NAMALWA (cell line): Measurements from ENCODE around the gene RNASE12.
A peak's percentile ranks its signal among the peaks of the same experiment; 100 is the strongest.
"Not testable (repeated sequence)": the region's sequence is repeated elsewhere in the genome, so short reads cannot be mapped to it uniquely, and the experiment has no call there.

ENCODE experiments used
- DNase-seq: peaks from one replicate; pipeline ENCODE4 v3.0.0-alpha.2; 2015; ENCODE audit warnings: low spot score

RNASE12 gene

DNA sequence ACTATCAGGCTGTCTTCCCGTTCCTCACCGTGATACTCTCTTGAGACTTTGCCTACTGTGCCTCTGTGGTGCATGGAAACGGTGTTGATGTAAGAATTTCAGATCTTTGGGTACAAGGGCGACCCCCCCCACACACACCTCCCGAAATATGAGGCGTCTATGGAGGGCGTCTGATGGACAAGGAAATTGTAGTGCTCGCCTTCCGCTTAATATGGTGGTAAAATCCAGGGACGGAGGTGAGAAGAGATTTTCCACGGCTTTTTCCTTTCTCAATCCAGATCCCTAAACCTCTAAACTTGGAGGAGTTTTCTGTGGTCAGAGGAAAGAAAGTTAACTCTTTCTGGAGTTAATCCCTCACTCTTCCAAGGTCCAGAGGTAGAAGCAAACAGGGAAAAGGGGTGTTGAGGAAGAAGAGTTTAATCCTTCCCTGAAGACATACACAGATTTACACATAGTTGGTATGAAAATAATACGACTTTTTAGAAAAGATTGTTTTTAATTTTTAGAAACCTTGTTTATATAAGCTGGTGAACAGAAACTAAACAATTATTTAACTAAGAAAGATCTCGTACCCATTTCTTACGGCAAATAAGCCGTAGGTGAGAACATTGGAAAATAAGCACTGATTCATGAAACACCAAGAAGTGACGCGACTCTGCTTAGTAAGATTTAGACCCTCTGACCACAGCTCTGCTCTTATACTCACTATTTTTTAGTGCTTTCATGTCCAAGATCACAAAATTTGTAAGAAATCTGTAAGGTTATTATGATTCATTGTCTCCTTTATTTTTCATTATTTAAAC, 23.1 kb upstream of the RNASE12 start:
- no peak for DNase-seq

DNA sequence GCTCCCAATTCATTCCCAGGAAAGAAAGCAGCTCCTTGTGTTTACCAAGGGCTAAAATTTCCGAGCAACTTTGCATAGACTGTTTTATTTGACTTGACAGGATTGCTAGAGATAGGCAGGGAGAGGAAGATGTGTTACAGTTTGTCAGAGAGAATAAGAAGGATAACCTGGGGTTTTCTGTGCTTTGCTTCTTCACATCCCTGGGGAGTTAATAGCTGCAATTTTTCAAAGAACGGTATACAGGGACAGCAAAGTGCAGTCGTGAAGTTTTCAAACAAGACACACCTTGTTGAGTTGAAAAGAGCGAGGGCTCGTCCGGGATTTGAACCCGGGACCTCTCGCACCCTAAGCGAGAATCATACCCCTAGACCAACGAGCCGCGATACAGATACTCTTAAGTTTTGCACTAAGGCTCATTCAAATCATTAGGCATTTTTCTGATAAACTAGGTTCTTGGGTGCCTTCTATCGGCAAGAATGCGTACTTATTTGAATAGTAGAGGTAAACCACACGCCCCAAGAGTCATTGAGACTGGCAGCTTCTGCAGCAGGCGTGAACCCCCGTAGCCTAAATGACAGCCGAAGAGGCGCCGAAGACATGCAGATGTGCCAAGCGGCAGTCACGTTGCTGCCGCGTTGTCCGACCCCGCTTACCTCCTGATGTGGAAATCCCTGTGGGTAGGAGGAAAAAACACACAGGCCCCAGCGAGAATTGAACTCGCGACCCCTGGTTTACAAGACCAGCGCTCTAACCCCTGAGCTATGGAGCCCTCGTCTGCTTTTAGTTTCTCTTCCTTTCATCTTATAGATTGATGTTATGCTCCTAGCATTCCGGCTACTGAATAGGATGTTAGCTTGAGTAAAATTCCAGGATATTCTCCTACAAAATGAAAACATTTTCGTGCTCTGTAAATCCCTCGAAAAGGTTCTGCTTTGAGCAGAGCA, 22.2 kb upstream of the RNASE12 start:
- peak; percentile 99 for DNase-seq

DNA sequence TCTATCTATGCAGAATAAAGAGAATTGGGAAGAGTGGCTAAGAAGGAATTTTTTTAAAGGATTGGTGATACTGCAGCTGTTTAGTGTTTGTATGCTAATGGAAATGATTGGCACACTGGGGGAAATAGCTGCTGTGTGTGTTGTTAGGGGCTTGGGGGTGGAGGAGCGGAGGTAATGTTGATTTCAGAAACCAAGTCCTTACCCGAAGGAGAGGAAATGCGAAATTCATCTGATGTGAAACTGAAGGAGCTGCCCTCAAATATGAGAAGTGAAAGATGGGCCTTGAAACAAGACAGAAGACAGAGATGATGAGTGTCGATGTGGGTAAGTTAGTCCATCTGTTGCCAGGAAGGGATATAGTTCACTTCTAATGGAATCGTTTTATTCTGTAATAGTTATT, 21.2 kb upstream of the RNASE12 start:
- peak; percentile 74 for DNase-seq

DNA sequence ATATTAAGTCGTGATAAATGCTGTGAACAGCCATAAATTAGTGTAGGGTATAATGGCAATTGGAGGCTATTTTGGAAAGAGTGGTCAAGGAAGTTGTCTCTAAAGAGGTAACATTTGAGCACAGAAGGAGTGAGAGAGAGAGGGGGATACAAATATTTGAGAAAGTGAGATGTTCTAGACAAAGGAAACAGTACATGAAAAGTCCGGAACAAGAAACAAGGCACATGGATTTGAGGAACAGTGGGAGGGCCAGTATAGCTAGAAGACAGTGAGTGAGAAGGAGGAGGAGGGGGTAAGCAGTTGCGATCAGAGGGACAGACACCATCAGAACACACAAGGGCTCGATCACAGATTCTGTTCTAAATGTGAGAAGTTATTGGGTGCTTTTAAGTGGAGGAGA, 20.1 kb upstream of the RNASE12 start:
- no peak for DNase-seq

DNA sequence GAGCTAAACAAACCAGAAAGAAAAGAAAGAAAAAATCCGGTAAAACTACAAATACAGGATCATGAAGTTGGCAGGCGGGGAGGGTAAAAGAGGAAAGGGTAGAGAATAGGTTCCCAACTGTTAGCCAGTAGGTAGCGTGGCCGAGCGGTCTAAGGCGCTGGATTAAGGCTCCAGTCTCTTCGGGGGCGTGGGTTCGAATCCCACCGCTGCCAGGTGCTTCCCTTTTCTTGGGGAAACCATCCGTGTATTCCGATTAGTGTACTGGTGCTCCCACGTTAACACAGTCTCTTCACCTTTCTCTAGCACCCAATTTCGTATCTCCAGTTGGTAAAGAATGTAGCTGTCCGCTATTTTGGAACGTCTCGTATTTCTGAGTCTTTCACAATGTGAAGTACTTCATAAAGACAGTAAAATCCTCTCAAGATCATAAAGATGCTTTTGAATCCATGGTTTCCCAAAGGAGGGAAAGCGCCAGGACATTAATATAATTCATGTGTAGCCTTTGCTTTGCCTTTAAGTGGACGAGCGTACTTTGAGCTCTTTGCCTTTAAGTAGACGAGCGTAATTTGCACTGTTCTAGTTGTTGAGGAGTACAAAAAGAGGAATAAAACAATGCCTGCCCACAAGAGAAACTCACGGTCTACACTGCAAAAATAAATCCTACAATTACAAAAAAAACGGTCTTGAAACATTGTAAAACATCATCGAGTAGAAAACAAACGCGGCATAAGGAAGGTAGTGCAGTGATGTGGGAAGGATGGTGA, 19.0 kb upstream of the RNASE12 start:
- peak; percentile 84 for DNase-seq

DNA sequence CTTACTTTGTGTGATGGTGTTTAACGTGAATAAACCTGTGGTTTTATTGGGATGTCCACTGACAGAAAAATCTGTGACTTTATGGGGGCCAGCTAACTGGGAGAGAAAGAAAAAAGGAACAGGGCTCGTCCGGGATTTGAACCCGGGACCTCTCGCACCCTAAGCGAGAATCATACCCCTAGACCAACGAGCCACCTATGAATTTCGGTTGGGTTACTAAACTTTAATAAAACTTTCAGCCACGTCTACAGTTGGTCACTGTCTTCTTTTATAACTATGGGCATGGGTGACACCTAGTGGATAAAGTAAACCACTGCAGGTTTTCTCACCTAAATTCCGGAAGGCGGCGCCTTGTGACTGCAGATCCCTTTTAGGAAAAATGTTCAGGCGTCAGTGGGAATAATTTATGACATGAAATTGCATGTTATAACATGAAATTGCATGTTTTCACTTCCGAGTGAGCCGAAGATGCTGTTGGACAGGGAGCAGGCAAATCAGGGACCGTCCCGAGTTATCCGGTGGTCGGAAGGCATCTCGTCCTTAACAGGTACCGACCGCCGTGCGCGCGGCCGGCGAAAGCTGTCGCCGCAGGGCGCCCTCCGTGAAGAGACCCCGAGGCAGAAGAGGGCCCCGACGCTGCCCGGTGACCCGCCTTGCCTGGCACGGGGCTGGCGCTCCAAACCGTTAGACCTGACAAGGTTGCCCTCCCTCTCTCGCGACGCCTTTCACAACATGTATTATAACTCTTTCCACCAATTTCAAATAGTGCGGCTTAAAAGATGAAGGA, 18.2 kb upstream of the RNASE12 start:
- peak; percentile 95 for DNase-seq

DNA sequence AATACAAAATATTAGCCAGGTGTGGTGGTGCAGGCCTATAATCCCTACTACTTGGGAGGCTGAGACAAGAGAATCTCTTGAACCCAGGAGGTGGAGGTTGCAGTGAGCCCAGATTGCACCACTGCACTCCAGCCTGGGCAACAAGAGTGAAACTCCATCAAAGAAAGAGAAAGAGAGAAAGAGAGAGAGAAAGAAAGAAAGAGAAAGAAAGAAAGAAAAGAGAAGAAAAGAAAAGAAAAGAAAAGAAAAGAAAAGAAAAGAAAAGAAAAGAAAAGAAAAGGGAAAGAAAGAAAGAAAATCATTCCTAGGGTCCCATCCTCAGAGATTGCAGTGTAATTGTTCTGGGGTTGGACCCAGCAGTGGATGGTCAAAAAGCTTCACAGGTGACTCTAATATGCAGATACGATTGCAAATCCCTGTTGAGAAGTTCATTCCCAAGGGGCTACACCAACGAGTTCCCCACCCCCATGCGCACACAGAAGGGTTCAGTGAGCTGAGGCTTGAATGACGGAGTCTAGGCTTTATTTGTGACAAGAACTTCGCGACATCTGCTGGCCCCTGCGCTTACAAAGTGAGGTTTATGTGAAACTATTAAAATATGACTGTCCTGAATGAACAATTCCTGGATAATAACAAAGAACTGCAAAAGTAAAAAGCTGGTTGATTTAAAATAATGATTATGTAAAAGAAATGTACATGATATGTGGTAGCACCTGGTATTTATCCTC, 17.4 kb upstream of the RNASE12 start:
- no peak for DNase-seq

DNA sequence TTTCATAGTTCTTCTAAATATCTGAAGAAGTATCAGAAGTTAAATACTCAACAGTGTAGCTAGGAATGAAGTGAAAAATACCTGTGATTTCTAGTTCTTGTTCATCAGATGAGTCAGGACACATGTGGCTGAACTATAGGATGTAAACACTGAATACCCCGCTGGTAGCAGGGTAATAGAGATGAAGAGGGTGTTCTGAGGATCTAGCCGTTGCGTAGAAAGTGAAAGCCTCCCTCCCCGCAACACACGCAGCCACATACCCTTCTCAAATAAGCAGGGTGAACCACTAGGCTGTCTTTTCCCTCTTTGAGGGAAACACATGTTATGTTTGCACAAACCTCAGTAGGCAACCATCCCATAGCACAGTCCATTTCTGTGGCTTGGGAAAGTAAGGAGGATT, 16.4 kb upstream of the RNASE12 start:
- no peak for DNase-seq

DNA sequence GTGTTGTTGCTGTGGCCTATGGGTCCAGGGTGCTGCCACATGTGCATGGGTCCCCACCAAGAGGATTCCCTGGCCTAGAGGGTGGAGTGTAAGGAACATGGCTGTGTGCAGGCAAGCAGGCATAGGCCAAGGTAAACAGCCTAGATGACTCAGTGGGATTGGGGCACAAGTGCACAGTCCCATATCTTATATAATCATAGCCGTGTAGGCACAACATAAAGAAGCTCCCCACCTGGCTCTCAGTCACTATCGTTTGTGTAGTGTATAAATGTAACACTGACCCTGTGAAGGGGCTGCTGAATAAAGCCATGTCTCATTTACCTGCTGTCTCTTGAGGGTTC, 15.7 kb upstream of the RNASE12 start:
- no peak for DNase-seq

DNA sequence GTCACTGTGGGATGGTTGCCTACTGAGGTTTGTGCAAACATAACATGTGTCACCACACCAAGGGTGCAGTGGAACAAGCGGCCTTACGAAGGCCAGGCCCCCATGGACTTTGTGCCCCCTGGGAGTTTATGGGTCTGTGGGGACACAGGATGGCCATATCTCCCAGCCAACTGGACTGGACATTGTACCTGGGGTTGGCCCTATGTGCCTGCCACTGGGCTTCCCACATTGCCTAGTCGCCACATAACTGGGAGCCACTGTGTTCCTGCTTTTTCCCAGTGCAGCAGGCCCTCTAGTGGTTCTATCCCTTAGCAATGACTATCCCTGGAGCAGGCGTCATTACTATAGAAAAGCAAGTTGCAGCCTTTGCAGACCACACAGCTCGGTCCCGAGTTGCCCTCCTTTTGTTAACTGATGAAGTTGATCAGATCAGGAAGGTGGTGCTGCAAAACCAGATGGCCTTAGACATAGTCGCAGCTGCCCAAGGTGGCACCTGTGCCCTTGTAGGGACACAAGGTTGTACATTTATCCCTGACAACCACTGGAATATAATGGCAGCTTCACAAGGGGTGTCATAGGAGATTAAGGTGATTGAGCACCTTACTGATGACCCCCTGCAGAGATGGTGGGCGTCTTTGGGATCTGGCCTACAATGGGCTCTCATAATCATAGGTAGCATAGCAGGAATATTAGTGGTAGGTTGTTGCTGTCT, 15.2 kb upstream of the RNASE12 start:
- DNase-seq: no peak

DNA sequence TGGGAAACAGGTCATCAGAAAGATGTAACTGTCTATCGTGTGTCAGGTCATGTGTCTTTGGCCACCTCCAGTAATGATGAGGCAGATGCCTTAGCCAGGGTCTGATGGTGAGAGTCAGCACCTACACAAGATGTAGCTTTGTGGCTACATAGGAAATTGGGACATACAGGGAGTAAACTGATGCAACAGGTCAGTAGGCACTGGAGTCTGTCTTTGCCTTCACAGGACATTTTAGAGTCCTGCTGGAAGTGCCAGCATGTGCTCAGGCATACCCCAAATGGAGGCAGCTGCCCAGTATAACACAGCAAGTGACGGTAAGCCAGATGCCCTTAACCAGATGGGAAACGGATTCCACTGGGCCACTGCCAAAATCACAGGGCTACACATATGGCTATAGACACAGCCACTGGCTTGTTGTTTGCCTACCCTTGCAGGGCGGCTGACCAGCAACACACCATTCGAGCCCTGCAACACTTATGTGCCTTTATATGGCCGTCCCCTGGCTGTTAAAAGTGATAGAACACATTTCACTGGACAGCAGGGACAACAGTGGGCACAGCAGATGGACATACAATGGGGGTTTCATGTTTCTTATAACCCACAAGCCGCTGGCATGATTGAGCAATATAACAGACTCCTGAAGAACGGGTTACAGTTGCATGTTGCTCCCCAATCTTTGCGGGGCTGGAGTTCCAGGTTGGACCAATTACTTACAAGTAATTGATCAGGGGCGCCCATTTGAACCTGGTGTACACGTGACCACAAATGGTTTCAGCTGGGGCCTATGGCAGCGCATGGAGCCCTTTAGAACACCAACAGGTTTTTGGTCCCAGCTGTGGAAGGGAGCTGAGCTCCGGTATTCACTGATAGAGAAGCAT, 12.9 kb upstream of the RNASE12 start:
- DNase-seq: no peak

DNA sequence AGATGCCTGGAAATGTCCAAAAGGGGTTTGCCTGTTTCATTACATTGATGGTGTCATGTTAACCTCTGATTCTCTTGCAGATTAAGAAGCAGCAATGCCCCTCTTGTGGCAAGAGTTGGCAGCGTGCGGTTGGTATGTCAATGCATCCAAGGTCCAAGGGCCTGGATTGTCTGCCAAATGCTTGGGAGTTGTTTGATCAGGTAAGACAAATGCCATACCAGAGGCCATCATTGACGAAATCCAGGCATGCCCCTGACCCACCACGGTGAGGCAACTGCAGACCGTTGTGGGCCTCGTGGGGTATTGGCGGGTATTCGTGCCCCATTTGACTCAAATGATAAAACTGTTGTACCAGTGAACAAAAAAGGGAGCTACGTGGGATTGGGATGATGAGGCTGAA, 11.4 kb upstream of the RNASE12 start:
- no peak for DNase-seq

DNA sequence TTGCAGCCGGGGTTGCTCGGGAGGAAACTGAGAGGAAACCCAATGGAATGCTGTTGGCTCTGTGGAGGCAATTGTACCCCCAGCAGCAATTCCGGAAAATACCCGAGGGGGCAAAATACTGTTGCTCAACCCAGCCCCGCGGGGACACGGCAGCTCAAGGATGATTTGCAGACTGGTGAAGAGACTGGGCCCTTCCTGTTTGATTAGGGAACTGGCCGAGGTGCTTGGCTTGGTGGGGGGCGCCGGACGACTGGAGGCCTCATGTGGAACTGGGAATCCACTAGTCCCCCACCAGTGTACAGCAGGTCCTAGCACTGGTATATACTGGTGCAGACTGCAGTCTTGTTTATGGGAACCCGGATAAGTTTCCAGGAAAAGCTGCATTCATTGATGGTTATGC, 10.3 kb upstream of the RNASE12 start:
- DNase-seq: no peak

DNA sequence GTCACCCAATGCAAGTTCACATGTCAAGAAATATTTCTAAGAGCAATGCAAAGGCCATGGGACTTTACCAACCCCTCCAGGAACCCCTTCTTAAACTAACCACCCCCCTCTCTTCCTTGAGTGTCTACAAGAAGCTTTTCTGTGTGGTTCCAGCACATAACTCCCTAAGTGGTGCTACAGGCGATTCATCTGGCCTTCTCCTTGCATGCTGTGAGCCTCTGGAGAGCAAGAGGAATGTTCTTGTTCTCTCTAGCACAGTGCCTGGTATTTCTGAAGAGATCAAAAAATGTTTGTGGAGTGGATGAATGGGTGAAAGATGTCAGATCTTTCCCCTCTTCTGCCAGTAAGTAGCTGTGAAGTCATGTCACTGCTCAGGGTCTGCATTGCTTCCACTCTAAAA, 5.9 kb upstream of the RNASE12 start:
- no peak for DNase-seq

DNA sequence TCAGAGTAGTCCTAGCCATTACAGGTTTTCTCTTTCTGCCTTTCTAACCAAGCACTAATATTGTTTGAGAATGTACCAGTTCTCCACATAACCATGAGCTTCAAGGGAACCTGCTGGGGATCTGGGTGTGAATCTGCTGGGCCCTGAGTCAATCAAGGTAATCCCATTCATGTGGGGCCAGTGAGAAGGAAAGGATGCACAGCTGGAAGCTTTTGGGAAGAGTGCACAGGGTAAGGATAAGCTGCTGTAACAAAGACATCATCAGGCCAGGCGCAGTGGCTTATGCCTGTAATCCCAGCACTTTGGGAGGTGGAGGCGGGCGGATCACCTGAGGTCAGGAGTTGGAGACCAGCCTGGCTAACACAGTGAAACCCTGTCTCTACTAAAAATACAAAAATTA, 4.5 kb upstream of the RNASE12 start:
- not testable (repeated sequence) for DNase-seq

DNA sequence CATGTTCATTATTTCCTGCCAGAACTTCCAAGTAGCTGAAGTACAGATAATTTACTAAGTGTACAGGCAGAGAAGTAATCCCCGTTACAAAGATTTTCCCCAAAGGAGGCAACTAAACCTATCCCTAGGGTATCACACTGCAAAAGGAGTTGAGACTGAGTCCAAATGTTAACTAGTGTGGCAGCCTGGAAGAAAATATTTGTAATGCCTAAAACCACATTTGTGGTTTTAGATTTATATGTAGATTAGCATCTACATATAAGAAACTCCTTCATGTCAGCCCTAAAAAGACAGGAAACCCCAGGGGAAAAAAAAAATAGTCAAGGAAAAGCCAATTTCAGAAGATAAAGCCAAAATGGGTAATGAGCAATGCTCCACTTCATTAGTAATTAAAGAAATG, 1.4 kb upstream of the RNASE12 start:
- no peak for DNase-seq

DNA sequence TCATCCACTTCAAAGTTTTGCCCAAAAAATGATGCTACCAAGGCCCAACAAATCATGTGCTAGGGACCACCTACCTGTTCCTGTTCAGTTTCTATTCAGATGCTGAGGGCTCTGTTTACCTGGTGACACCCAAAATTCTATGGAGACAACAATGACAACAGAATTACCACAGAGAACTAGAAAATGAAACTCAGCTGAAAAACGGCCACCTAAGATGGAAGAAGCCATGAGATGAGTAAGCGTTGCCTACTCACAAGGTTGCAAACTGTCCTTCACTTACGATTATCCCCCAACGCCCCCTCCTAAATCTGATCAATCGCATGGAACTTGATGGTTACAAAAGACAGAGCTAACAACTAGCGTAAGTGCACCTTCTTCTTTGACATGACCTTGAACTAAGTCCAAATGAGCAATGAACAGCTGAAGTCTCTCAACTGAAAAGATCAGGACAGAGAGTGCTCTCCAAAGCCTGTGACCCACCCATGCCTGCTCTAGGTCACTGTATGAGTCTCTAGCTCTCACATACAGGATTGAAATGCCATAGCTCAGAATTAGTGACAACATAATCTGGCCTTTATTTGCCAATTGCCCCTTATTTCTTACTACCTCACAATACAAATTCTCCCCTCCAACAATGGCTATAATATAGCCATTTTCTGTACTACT, 3.6 kb downstream of the RNASE12 start, which contains the start of gene RNASE11:
RNASE11 (minus strand) TSS at position 513 of the 666 bp plus-strand sequence.
- no peak for DNase-seq

DNA sequence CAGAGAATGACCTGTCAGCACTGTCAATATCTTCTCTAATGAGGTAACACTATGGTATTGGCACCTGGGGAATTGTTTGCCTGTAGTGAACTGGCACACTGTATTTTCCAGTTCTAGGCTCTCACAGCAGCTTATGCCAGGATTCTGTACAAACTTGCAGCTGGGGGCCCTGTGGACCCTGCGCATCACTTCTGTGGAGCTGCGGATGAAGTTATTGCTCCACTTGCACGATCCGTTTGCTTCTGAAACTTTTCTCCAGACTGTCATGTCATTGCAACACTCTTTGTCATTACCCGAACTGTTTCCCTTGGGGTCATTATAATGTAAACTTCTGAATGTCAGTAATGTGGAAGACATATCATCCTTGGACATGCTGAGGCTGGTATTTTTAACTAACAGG, 7.3 kb downstream of the RNASE12 start:
- no peak for DNase-seq

DNA sequence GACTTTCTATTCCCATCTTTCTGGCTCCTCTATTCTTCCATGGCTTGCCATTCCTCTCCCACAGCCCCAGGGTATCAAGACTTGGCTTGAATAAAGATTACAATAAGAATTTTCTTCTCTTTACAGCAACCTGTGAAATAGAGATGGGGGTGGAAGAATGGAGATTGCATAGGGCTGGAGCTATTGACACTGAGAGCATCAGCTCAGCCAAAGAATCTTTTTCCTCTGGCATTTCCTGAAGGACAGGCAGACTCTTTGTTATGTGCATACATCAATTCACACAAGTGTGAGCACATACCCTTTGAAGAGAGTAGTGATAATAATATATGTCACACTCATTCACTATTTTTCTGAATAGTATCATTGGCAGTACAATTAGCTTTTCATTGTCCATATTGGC, 8.0 kb downstream of the RNASE12 start:
- no peak for DNase-seq
